ENCODE measurements around the gene RFC5.

DNA sequence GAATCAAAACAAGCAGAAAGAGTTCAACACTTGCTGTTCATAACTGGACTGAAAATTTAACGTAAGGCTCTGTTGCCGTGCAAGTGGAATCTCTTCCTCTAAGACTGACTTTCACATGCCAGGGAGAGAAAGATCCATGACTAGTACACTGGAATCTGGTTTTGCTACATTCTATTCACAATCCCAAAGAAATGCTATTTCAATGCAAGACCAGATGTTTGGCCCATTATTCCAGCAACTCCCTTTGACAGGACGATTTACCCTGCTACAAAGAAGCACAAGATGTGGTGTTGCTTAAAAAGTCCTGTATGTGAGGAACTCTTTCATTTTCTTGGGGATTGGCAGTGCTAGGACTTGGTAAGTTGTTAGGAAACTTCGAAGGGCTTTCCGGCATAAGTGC is 17.4 kb downstream of the RFC5 start:
- TF ChIP-seq, protein P1, sequence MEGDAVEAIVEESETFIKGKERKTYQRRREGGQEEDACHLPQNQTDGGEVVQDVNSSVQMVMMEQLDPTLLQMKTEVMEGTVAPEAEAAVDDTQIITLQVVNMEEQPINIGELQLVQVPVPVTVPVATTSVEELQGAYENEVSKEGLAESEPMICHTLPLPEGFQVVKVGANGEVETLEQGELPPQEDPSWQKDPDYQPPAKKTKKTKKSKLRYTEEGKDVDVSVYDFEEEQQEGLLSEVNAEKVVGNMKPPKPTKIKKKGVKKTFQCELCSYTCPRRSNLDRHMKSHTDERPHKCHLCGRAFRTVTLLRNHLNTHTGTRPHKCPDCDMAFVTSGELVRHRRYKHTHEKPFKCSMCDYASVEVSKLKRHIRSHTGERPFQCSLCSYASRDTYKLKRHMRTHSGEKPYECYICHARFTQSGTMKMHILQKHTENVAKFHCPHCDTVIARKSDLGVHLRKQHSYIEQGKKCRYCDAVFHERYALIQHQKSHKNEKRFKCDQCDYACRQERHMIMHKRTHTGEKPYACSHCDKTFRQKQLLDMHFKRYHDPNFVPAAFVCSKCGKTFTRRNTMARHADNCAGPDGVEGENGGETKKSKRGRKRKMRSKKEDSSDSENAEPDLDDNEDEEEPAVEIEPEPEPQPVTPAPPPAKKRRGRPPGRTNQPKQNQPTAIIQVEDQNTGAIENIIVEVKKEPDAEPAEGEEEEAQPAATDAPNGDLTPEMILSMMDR (IDR thresholded peaks at IDR 0.05; ENCODE audit: insufficient read depth, low read length), result no peak
- TF ChIP-seq POLR2AphosphoS5 (IDR thresholded peaks at IDR 0.05; ENCODE audit: low read depth) (no peak), GABPA (IDR thresholded peaks at IDR 0.05; ENCODE audit: low read depth) (no peak)
- TF ChIP-seq, protein P2, sequence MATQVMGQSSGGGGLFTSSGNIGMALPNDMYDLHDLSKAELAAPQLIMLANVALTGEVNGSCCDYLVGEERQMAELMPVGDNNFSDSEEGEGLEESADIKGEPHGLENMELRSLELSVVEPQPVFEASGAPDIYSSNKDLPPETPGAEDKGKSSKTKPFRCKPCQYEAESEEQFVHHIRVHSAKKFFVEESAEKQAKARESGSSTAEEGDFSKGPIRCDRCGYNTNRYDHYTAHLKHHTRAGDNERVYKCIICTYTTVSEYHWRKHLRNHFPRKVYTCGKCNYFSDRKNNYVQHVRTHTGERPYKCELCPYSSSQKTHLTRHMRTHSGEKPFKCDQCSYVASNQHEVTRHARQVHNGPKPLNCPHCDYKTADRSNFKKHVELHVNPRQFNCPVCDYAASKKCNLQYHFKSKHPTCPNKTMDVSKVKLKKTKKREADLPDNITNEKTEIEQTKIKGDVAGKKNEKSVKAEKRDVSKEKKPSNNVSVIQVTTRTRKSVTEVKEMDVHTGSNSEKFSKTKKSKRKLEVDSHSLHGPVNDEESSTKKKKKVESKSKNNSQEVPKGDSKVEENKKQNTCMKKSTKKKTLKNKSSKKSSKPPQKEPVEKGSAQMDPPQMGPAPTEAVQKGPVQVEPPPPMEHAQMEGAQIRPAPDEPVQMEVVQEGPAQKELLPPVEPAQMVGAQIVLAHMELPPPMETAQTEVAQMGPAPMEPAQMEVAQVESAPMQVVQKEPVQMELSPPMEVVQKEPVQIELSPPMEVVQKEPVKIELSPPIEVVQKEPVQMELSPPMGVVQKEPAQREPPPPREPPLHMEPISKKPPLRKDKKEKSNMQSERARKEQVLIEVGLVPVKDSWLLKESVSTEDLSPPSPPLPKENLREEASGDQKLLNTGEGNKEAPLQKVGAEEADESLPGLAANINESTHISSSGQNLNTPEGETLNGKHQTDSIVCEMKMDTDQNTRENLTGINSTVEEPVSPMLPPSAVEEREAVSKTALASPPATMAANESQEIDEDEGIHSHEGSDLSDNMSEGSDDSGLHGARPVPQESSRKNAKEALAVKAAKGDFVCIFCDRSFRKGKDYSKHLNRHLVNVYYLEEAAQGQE (IDR thresholded peaks at IDR 0.05; ENCODE audit: insufficient replicate concordance, low read depth), result no peak

Measured in HL-60 (cell line).